ENCODE results near the gene LPCAT1.

DNA sequence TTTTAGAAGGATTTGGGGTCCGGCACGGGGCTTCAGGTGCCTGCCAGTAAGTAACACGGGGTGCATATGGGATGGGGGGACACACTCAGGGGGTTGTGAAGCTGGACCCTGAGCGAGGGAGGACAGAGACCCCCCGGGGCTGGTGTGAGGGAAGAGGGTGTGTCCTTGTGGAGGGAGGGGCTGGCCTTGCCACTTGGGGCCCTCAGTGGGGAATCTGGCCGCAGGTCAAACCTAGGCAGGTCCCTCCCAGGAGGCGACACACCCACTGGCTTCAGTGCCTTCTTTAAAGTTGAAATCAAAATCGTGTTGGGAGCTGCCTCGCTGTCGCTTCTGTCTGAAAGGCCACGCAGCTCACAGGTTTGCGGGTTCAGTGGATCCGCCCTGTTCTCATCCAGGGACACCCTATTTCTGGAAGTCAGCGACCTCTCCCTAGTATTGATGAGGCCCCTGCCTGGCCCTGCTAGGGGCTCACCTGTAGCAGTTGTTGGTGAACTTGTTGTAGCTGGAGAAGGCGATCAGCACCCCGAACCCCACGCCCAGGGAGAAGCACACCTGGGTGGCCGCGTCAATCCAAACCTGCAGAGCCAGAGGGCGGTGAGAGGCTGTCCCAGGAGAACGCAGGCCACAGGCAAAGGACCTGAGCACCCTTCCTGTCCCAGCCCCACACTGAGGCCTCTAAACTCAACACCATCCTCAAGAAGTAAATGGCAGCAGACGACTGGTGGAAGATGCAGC lies 108.0 kb downstream of the LPCAT1 start:
- TF ChIP-seq, protein P1, sequence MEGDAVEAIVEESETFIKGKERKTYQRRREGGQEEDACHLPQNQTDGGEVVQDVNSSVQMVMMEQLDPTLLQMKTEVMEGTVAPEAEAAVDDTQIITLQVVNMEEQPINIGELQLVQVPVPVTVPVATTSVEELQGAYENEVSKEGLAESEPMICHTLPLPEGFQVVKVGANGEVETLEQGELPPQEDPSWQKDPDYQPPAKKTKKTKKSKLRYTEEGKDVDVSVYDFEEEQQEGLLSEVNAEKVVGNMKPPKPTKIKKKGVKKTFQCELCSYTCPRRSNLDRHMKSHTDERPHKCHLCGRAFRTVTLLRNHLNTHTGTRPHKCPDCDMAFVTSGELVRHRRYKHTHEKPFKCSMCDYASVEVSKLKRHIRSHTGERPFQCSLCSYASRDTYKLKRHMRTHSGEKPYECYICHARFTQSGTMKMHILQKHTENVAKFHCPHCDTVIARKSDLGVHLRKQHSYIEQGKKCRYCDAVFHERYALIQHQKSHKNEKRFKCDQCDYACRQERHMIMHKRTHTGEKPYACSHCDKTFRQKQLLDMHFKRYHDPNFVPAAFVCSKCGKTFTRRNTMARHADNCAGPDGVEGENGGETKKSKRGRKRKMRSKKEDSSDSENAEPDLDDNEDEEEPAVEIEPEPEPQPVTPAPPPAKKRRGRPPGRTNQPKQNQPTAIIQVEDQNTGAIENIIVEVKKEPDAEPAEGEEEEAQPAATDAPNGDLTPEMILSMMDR (conservative IDR thresholded peaks at IDR 0.05; ENCODE audit: low read length) = no peak
- TF ChIP-seq EZH2phosphoT487 (IDR thresholded peaks at IDR 0.05; ENCODE audit: borderline replicate concordance) = no peak

All from Loucy (cell line).